Measurements from ENCODE around the gene IVL. TPM values are rescaled to one million over a fixed set of nuclear protein-coding genes. Genes with fewer than 3 reads are reported as not detected.

Gene IVL
- total and polyA plus RNA-seq, 2 donors = 0.57 to 16.6 TPM

GRCh38 chr1:152884966-152885624 lies 23.3 kb upstream of the IVL start:
- no peak overlapping the region for H3K27ac ChIP-seq (ENCODE audit: low read depth in 1 of 2, low read length in 1 of 2)
- H3K4me3 ChIP-seq (ENCODE audit: low read length in 2 of 2) = no peak overlapping the region
- H3K36me3 ChIP-seq (ENCODE audit: control insufficient read depth in 2 of 2, insufficient read depth in 2 of 2, low read length in 1 of 2) = no peaks in the 10 kb centered on the region
- H3K27me3 ChIP-seq (ENCODE audit: control insufficient read depth in 2 of 2, insufficient read depth in 1 of 2, low read length in 1 of 2) = no peaks in the 10 kb centered on the region
- no peak for DNase-seq (ENCODE audit: low read depth in 6 of 9, low spot score in 9 of 9)
- H3K4me1 ChIP-seq (ENCODE audit: control insufficient read depth in 2 of 2, insufficient read depth in 2 of 2, low read length in 2 of 2) = no peaks in the 10 kb centered on the region
- no peaks in the 10 kb centered on the region for H3K9me3 ChIP-seq (ENCODE audit: control insufficient read depth in 2 of 2, insufficient read depth in 1 of 2, low read length in 1 of 2)
- 84% methylated on average over 4 of the region's 4 CpGs for WGBS

GRCh38 chr1:152886085-152886484 lies 22.3 kb upstream of the IVL start:
- Histone ChIP-seq H3K27ac (ENCODE audit: low read depth in 1 of 2, low read length in 1 of 2) (no peak overlapping the region), H3K9me3 (ENCODE audit: control insufficient read depth in 2 of 2, insufficient read depth in 1 of 2, low read length in 1 of 2) (no peaks in the 10 kb centered on the region), H3K4me1 (ENCODE audit: control insufficient read depth in 2 of 2, insufficient read depth in 2 of 2, low read length in 2 of 2) (no peaks in the 10 kb centered on the region), H3K27me3 (ENCODE audit: control insufficient read depth in 2 of 2, insufficient read depth in 1 of 2, low read length in 1 of 2) (no peaks in the 10 kb centered on the region), H3K36me3 (ENCODE audit: control insufficient read depth in 2 of 2, insufficient read depth in 2 of 2, low read length in 1 of 2) (no peaks in the 10 kb centered on the region), H3K4me3 (ENCODE audit: low read length in 2 of 2) (no peak overlapping the region)
- 76% methylated on average over 3 of the region's 3 CpGs for WGBS
- no peak for DNase-seq (ENCODE audit: low read depth in 6 of 9, low spot score in 9 of 9)

- 75% methylated on average over 8 of the region's 8 CpGs for WGBS
- Histone ChIP-seq H3K4me1 (ENCODE audit: control insufficient read depth in 2 of 2, insufficient read depth in 2 of 2, low read length in 2 of 2) (no peaks in the 10 kb centered on the region), H3K27ac (ENCODE audit: low read depth in 1 of 2, low read length in 1 of 2) (no peak overlapping the region)
These were observed 21.5 kb upstream of the IVL start for GRCh38 chr1:152886758-152887409.

GRCh38 chr1:152888126-152888525 lies 20.2 kb upstream of the IVL start:
- DNase-seq (ENCODE audit: low read depth in 6 of 9, low spot score in 9 of 9) = no peak
- 97% methylated on average over 1 of the region's 1 CpG for WGBS

More at GRCh38 chr1:152886758-152887409, 21.5 kb upstream of the IVL start:
- Histone ChIP-seq H3K27me3 (ENCODE audit: control insufficient read depth in 2 of 2, insufficient read depth in 1 of 2, low read length in 1 of 2) (no peaks in the 10 kb centered on the region), H3K36me3 (ENCODE audit: control insufficient read depth in 2 of 2, insufficient read depth in 2 of 2, low read length in 1 of 2) (no peaks in the 10 kb centered on the region), H3K9me3 (ENCODE audit: control insufficient read depth in 2 of 2, insufficient read depth in 1 of 2, low read length in 1 of 2) (no peaks in the 10 kb centered on the region), H3K4me3 (ENCODE audit: low read length in 2 of 2) (no peak overlapping the region)
- no peak for DNase-seq (ENCODE audit: low read depth in 6 of 9, low spot score in 9 of 9)

GRCh38 chr1:152899027-152899426 lies 9.3 kb upstream of the IVL start:
- H3K36me3 ChIP-seq (ENCODE audit: control insufficient read depth in 2 of 2, insufficient read depth in 2 of 2, low read length in 1 of 2) = no peaks in the 10 kb centered on the region
- H3K9me3 ChIP-seq (ENCODE audit: control insufficient read depth in 2 of 2, insufficient read depth in 1 of 2, low read length in 1 of 2) = no peaks in the 10 kb centered on the region
- 86% methylated on average over 4 of the region's 4 CpGs for WGBS
- no peak for DNase-seq (ENCODE audit: low read depth in 6 of 9, low spot score in 9 of 9)
- no peaks in the 10 kb centered on the region for H3K4me1 ChIP-seq (ENCODE audit: control insufficient read depth in 2 of 2, insufficient read depth in 2 of 2, low read length in 2 of 2)
- no peaks in the 10 kb centered on the region for H3K27me3 ChIP-seq (ENCODE audit: control insufficient read depth in 2 of 2, insufficient read depth in 1 of 2, low read length in 1 of 2)
- H3K27ac ChIP-seq (ENCODE audit: low read depth in 1 of 2, low read length in 1 of 2) = no peak overlapping the region
- no peak overlapping the region for H3K4me3 ChIP-seq (ENCODE audit: low read length in 2 of 2)

More at GRCh38 chr1:152888126-152888525, 20.2 kb upstream of the IVL start:
- H3K27ac ChIP-seq (ENCODE audit: low read depth in 1 of 2, low read length in 1 of 2) = no peak overlapping the region
- H3K9me3 ChIP-seq (ENCODE audit: control insufficient read depth in 2 of 2, insufficient read depth in 1 of 2, low read length in 1 of 2) = no peaks in the 10 kb centered on the region
- no peaks in the 10 kb centered on the region for H3K4me1 ChIP-seq (ENCODE audit: control insufficient read depth in 2 of 2, insufficient read depth in 2 of 2, low read length in 2 of 2)
- H3K27me3 ChIP-seq (ENCODE audit: control insufficient read depth in 2 of 2, insufficient read depth in 1 of 2, low read length in 1 of 2) = no peaks in the 10 kb centered on the region
- H3K4me3 ChIP-seq (ENCODE audit: low read length in 2 of 2) = no peak overlapping the region
- H3K36me3 ChIP-seq (ENCODE audit: control insufficient read depth in 2 of 2, insufficient read depth in 2 of 2, low read length in 1 of 2) = no peaks in the 10 kb centered on the region

GRCh38 chr1:152899883-152900282 lies 8.5 kb upstream of the IVL start:
- Histone ChIP-seq H3K27ac (ENCODE audit: low read depth in 1 of 2, low read length in 1 of 2) (no peak overlapping the region), H3K36me3 (ENCODE audit: control insufficient read depth in 2 of 2, insufficient read depth in 2 of 2, low read length in 1 of 2) (no peaks in the 10 kb centered on the region), H3K4me1 (ENCODE audit: control insufficient read depth in 2 of 2, insufficient read depth in 2 of 2, low read length in 2 of 2) (no peaks in the 10 kb centered on the region), H3K4me3 (ENCODE audit: low read length in 2 of 2) (no peak overlapping the region), H3K9me3 (ENCODE audit: control insufficient read depth in 2 of 2, insufficient read depth in 1 of 2, low read length in 1 of 2) (no peaks in the 10 kb centered on the region), H3K27me3 (ENCODE audit: control insufficient read depth in 2 of 2, insufficient read depth in 1 of 2, low read length in 1 of 2) (no peaks in the 10 kb centered on the region)
- DNase-seq (ENCODE audit: low read depth in 6 of 9, low spot score in 9 of 9) = no peak
- WGBS = 86% methylated on average over 2 of the region's 2 CpGs

GRCh38 chr1:152901631-152902030 lies 6.7 kb upstream of the IVL start:
- Histone ChIP-seq H3K27ac (ENCODE audit: low read depth in 1 of 2, low read length in 1 of 2) (no peak overlapping the region), H3K4me1 (ENCODE audit: control insufficient read depth in 2 of 2, insufficient read depth in 2 of 2, low read length in 2 of 2) (no peaks in the 10 kb centered on the region)
- WGBS = 79% methylated on average over 5 of the region's 5 CpGs

GRCh38 chr1:152902636-152903035 lies 5.7 kb upstream of the IVL start:
- H3K36me3 ChIP-seq (ENCODE audit: control insufficient read depth in 2 of 2, insufficient read depth in 2 of 2, low read length in 1 of 2) = no peaks in the 10 kb centered on the region
- no peak overlapping the region for H3K27ac ChIP-seq (ENCODE audit: low read depth in 1 of 2, low read length in 1 of 2)
- H3K27me3 ChIP-seq (ENCODE audit: control insufficient read depth in 2 of 2, insufficient read depth in 1 of 2, low read length in 1 of 2) = no peaks in the 10 kb centered on the region
- no peak for DNase-seq (ENCODE audit: low read depth in 6 of 9, low spot score in 9 of 9)
- WGBS = 68% methylated on average over 4 of the region's 4 CpGs
- no peaks in the 10 kb centered on the region for H3K9me3 ChIP-seq (ENCODE audit: control insufficient read depth in 2 of 2, insufficient read depth in 1 of 2, low read length in 1 of 2)
- no peak overlapping the region for H3K4me3 ChIP-seq (ENCODE audit: low read length in 2 of 2)
- no peaks in the 10 kb centered on the region for H3K4me1 ChIP-seq (ENCODE audit: control insufficient read depth in 2 of 2, insufficient read depth in 2 of 2, low read length in 2 of 2)

More at GRCh38 chr1:152901631-152902030, 6.7 kb upstream of the IVL start:
- no peaks in the 10 kb centered on the region for H3K9me3 ChIP-seq (ENCODE audit: control insufficient read depth in 2 of 2, insufficient read depth in 1 of 2, low read length in 1 of 2)
- no peaks in the 10 kb centered on the region for H3K36me3 ChIP-seq (ENCODE audit: control insufficient read depth in 2 of 2, insufficient read depth in 2 of 2, low read length in 1 of 2)
- H3K4me3 ChIP-seq (ENCODE audit: low read length in 2 of 2) = no peak overlapping the region
- no peak for DNase-seq (ENCODE audit: low read depth in 6 of 9, low spot score in 9 of 9)
- H3K27me3 ChIP-seq (ENCODE audit: control insufficient read depth in 2 of 2, insufficient read depth in 1 of 2, low read length in 1 of 2) = no peaks in the 10 kb centered on the region

GRCh38 chr1:152904688-152905440 lies 3.5 kb upstream of the IVL start:
- WGBS = 90% methylated on average over 7 of the region's 7 CpGs
- Histone ChIP-seq H3K27ac (ENCODE audit: low read depth in 1 of 2, low read length in 1 of 2) (no peak overlapping the region), H3K27me3 (ENCODE audit: control insufficient read depth in 2 of 2, insufficient read depth in 1 of 2, low read length in 1 of 2) (no peaks in the 10 kb centered on the region), H3K4me1 (ENCODE audit: control insufficient read depth in 2 of 2, insufficient read depth in 2 of 2, low read length in 2 of 2) (no peaks in the 10 kb centered on the region), H3K36me3 (ENCODE audit: control insufficient read depth in 2 of 2, insufficient read depth in 2 of 2, low read length in 1 of 2) (no peaks in the 10 kb centered on the region), H3K4me3 (ENCODE audit: low read length in 2 of 2) (no peak overlapping the region), H3K9me3 (ENCODE audit: control insufficient read depth in 2 of 2, insufficient read depth in 1 of 2, low read length in 1 of 2) (no peaks in the 10 kb centered on the region)
- DNase-seq (ENCODE audit: low read depth in 6 of 9, low spot score in 9 of 9) = no peak

All from thymus (tissue), 11 donors.